PC-9 (cell line): ENCODE results near the gene RAB31.

Experiments used
- EZH2 ChIP-seq: fragments of 200-600 bp; sonication (generic); IDR thresholded peaks from 2 replicates; pipeline ENCODE4 v1.8.0; 2017; ENCODE audit warnings: antibody characterized with exemption, low read depth
- TF ChIP-seq, protein P1 (sequence below): fragments of 200-600 bp; sonication (generic); conservative IDR thresholded peaks from 2 replicates; pipeline ENCODE4 v1.6.1; 2017; ENCODE audit warnings: mixed run types, antibody characterized with exemption, mild to moderate bottlenecking, moderate library complexity

DNA sequence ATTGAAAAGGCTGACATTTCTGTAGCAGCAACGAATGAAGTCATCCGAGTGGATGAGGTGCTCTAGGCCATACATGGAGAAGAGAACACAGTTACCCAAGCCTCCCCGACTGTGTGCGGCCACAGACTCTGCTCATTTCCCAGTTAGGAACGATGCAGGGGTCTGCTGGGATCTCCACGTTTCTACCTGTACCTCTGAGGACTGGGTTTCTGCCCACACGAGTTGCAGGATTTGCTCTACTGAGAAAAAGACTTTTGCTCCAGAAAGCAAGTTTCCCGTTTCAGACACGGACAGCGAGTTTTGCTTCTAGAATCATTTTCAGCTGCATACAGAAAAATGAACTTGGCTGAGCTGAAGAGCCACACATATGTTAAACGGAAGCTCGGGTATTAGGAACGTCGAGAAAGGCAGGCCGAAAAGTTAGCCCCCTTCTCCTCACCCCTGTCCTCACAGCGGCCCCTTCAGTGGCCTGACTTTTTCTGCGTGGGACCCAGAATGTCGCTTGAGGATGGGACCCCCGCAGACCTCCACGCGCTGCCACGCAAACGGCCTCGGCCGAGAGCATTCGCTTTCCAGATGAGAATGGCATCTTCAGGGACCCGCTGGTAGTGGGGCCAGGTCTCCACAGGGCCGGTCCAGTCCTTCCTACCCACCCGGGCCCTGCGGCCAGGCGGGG, 582 bp upstream of the RAB31 start:
- TF ChIP-seq, protein P1, sequence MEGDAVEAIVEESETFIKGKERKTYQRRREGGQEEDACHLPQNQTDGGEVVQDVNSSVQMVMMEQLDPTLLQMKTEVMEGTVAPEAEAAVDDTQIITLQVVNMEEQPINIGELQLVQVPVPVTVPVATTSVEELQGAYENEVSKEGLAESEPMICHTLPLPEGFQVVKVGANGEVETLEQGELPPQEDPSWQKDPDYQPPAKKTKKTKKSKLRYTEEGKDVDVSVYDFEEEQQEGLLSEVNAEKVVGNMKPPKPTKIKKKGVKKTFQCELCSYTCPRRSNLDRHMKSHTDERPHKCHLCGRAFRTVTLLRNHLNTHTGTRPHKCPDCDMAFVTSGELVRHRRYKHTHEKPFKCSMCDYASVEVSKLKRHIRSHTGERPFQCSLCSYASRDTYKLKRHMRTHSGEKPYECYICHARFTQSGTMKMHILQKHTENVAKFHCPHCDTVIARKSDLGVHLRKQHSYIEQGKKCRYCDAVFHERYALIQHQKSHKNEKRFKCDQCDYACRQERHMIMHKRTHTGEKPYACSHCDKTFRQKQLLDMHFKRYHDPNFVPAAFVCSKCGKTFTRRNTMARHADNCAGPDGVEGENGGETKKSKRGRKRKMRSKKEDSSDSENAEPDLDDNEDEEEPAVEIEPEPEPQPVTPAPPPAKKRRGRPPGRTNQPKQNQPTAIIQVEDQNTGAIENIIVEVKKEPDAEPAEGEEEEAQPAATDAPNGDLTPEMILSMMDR, result no peak
- TF ChIP-seq EZH2, result no peak
